Body of pancreas (tissue), 4 donors: Measurements from ENCODE around the gene ABCB9.

Experiments used
- POLR2A ChIP-seq, 3 donors: fragments of 450-650 bp; IDR thresholded peaks; one replicate each; pipeline ENCODE4 v1.6.1; 2016; ENCODE audit warnings: antibody characterized with exemption in 3 of 3, mild to moderate bottlenecking in 2 of 3
- TF ChIP-seq, protein P1 (sequence below), 7 experiments: fragments of 450-650 bp in 4 of 7; fragments of 200-600 bp in 3 of 7; sonication (generic) in 3 of 7; IDR thresholded peaks; one replicate each; pipeline ENCODE4 v1.5.1; 2016 to 2019; ENCODE audit warnings: antibody characterized with exemption in 7 of 7

DNA sequence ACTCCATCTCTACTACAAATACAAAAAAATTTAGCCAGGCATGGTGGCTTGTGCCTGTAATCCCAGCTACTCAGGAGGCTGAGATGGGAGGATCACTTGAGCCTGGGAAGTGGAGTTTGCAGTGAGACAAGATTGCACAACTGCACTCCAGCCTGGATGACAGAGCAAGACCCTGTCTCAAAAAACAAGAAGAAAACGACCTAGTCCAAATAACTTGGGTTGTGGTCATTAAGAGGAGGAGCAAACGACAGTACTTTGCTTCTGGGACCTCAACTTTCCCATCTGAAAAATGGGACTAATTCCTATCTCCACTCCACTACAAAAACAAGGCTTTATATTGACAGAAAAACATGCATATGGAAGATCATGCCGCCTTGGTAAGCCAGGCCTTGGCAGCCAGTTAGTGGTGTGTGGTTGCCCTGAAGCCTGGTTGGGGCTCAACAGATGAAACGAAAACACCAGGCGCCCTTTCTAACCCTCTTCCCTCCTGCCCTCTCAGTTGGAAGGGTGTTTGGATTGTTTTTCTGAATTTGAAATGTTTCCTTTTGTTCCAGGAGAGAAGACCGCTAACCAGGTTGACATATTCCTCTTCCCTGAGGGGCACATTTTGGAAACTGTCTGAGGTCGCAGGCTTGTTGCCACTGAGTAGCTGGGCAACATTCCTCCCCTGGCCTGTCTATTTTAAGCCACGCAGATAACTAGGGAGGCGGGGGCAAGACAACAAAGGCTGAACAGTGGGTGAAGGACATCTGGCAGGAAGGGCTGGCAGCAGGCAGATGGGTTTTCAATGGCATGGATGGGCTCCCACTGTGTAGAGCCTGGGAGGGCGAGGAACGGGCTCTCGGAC, 56.6 kb downstream of the ABCB9 start:
- TF ChIP-seq, protein P1, sequence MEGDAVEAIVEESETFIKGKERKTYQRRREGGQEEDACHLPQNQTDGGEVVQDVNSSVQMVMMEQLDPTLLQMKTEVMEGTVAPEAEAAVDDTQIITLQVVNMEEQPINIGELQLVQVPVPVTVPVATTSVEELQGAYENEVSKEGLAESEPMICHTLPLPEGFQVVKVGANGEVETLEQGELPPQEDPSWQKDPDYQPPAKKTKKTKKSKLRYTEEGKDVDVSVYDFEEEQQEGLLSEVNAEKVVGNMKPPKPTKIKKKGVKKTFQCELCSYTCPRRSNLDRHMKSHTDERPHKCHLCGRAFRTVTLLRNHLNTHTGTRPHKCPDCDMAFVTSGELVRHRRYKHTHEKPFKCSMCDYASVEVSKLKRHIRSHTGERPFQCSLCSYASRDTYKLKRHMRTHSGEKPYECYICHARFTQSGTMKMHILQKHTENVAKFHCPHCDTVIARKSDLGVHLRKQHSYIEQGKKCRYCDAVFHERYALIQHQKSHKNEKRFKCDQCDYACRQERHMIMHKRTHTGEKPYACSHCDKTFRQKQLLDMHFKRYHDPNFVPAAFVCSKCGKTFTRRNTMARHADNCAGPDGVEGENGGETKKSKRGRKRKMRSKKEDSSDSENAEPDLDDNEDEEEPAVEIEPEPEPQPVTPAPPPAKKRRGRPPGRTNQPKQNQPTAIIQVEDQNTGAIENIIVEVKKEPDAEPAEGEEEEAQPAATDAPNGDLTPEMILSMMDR (IDR thresholded peaks at IDR 0.05) = no peak
- no peak for TF ChIP-seq POLR2A (IDR thresholded peaks at IDR 0.05)
